Kidney epithelial cell (primary cell): ENCODE results near the gene ZBED4. TPM values are rescaled to one million over a fixed set of nuclear protein-coding genes. Genes with fewer than 3 reads are reported as not detected.

Source experiments
- DNase-seq: peaks from one replicate; pipeline ENCODE4 v3.0.0-alpha.2; 2010; ENCODE audit warnings: low read depth
- H3K27me3 ChIP-seq: 2 replicates; pipeline ENCODE4 v1.6.0; 2011; ENCODE audit warnings: low read length; ENCODE audit not compliant: control insufficient read depth, insufficient read depth
- H3K36me3 ChIP-seq: 2 replicates; pipeline ENCODE4 v1.5.1; 2011; ENCODE audit warnings: low read length; ENCODE audit not compliant: control insufficient read depth, insufficient read depth
- H3K4me3 ChIP-seq: 2 replicates; pipeline ENCODE4 v1.5.1; 2011; ENCODE audit warnings: low read depth, mild to moderate bottlenecking, control low read depth, low read length
- total RNA-seq: library from RNA; depleted of rRNA; stranded (reverse); fragments of >200 nt; gene quantifications from 2 replicates; pipeline ENCODE4 v1.2.3, GENCODE V29; 2015
- TF ChIP-seq, protein P1 (sequence below): IDR thresholded peaks from 2 replicates; pipeline ENCODE4 v1.5.1; 2011; ENCODE audit warnings: mild to moderate bottlenecking, moderate library complexity, low read length, control low read depth, inconsistent platforms; ENCODE audit not compliant: insufficient read depth, poor library complexity, severe bottlenecking

ZBED4 gene
- total RNA-seq, 1 donor from 2014 or later: 28.8 TPM

- TF ChIP-seq, protein P1, sequence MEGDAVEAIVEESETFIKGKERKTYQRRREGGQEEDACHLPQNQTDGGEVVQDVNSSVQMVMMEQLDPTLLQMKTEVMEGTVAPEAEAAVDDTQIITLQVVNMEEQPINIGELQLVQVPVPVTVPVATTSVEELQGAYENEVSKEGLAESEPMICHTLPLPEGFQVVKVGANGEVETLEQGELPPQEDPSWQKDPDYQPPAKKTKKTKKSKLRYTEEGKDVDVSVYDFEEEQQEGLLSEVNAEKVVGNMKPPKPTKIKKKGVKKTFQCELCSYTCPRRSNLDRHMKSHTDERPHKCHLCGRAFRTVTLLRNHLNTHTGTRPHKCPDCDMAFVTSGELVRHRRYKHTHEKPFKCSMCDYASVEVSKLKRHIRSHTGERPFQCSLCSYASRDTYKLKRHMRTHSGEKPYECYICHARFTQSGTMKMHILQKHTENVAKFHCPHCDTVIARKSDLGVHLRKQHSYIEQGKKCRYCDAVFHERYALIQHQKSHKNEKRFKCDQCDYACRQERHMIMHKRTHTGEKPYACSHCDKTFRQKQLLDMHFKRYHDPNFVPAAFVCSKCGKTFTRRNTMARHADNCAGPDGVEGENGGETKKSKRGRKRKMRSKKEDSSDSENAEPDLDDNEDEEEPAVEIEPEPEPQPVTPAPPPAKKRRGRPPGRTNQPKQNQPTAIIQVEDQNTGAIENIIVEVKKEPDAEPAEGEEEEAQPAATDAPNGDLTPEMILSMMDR: no peak
Observed at GRCh38 chr22:49922926-49923325, 69.3 kb downstream of the ZBED4 start.

GRCh38 chr22:49923445-49923844 lies 69.8 kb downstream of the ZBED4 start:
- Histone ChIP-seq H3K4me3 (no peak overlapping the region), H3K27me3 (no peaks in the 10 kb centered on the region), H3K36me3 (no peaks in the 10 kb centered on the region)
- no peak for DNase-seq
- TF ChIP-seq, protein P1: peak; percentile 23

More at GRCh38 chr22:49922926-49923325, 69.3 kb downstream of the ZBED4 start:
- Histone ChIP-seq H3K27me3 (no peaks in the 10 kb centered on the region), H3K4me3 (no peak overlapping the region), H3K36me3 (no peaks in the 10 kb centered on the region)
- DNase-seq: no peak

- no peak for DNase-seq
Observed at GRCh38 chr22:49924113-49924833, 70.6 kb downstream of the ZBED4 start.

DNA sequence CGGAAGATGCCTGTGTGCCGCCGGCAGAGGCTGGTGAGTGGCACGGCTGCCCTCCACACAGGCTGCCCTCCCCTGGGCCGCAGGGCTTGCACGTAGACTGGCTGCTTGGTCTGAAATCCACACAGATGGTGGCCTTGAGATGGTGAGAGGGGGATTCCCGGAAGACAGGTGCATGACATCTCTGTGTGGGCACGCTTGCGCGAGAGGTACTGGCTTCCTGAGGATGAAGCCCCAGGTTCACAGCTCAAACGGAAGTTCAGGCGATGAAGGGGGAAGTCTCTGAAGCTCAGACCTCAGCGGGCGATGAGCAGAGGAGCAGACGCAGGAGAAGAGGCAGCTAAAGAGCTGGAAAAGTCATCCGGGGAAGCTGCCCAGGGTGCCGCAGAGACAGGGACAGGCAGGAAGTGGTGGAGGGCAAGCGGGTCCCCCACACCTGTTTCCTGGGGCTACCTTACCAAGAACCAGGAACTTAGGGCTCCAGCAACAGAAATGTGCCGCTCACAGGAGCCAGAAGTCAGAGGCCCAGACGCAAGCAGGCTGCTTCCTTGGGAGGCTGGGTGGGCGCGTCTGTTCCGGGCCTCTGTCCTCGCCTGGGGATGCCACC lies 72.0 kb downstream of the ZBED4 start:
- Histone ChIP-seq H3K4me3 (no peak overlapping the region), H3K36me3 (no peaks in the 10 kb centered on the region), H3K27me3 (peaks cover 12% of the 10 kb centered on the region)
- no peak for DNase-seq
- TF ChIP-seq, protein P1: no peak

More at GRCh38 chr22:49924113-49924833, 70.6 kb downstream of the ZBED4 start:
- Histone ChIP-seq H3K36me3 (no peaks in the 10 kb centered on the region), H3K4me3 (no peak overlapping the region), H3K27me3 (peaks cover 7% of the 10 kb centered on the region)
- TF ChIP-seq, protein P1: no peak

- no peak for DNase-seq
- no peak overlapping the region for H3K4me3 ChIP-seq
- H3K27me3 ChIP-seq: peaks cover 12% of the 10 kb centered on the region
- no peaks in the 10 kb centered on the region for H3K36me3 ChIP-seq
- TF ChIP-seq, protein P1: no peak
Observed at GRCh38 chr22:49926916-49927315, 73.3 kb downstream of the ZBED4 start.
